HG03103 (cell line): ENCODE results near the gene TEK.
"Not testable (repeated sequence)": the region's sequence is repeated elsewhere in the genome, so short reads cannot be mapped to it uniquely, and the experiment has no call there.

ENCODE experiments used
- ATAC-seq: cut with Tn5 transposase; IDR thresholded peaks from one replicate; pipeline ENCODE4 v1.9.1; 2021; ENCODE audit warnings: low read depth; ENCODE audit not compliant: unreplicated experiment

The TEK gene

DNA sequence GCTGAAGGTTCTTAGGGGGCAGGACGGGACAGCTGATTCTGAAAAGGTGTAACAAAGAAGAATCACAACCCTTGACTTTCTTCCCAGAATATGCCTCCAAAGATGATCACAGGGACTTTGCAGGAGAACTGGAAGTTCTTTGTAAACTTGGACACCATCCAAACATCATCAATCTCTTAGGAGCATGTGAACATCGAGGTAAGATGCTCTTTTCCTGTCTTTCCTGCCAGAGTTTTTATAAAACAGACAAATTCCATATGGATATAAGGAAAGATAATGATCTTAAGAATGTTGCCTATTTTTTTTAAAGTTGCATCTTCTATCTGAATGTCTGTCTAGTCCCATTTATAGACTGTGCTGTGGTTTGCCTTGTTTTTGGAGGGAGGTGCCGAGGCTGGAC is 100.0 kb downstream of the TEK start:
- no peak for ATAC-seq

DNA sequence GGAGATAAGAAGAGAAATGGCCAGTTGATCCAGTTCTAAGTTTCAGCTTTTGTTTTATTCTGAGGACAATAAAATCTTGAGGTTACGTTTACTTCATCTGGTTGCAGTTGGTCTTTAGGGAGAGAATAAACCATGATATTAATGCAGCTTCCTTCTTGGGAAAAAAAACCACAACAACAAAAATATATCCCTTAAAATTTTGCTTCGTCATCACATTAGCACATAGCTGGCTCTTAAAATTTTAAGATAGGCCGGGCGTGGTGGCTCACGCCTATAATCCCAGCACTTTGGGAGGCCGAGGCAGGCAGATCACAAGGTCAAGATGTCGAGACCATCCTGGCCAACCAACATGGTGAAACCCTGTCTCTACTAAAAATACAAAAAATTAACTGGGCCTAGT is 101.6 kb downstream of the TEK start:
- ATAC-seq = no peak

DNA sequence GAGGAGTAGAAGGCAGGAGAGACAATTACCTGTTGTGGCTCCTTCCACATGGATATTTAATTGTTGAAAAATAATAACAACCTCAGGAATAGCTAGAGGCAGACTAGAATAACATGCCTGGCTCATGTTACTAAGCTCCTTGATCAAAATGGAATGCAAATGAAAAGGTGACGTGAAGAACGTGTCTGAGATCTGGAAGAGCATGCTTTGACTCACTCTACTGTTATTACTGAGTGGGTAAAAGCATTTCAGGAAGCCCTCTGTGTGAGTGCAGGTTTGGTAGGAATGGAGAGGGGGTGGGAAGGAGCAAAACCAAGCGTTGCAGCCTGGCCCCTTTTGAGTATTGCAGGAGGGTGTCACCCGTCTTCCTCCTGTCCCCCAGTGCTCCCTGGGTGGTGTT is 103.2 kb downstream of the TEK start:
- ATAC-seq = no peak

DNA sequence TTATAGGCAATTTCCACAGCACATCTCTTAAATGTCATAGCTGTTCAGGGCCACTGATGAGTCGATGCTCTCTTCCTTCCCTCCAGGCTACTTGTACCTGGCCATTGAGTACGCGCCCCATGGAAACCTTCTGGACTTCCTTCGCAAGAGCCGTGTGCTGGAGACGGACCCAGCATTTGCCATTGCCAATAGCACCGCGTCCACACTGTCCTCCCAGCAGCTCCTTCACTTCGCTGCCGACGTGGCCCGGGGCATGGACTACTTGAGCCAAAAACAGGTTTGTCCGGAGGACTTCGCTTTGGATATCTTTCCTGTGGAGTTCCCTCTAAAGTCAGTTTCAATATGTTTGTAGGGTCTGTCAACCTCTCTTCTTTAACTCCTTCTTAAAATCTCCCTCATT is 103.6 kb downstream of the TEK start:
- ATAC-seq = no peak

DNA sequence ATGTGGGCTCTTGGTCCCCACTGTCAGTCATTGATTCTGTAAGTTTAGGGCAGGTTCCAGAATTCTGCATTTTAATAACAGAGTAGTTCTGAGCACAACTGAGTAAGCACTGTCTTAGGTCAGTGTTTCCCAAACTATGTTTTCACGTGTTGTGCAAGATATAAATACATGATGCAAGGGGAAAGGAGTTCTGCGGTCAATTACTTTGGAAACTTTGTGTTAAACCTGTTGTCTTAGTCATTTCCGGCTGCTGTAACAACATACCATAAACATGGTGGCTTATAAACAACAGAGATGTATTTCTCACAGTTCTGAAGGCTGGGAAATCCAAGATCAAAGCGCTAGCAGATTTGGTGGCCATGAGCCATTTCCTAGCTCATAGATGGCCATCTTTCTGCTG is 118.2 kb downstream of the TEK start:
- ATAC-seq = no peak

DNA sequence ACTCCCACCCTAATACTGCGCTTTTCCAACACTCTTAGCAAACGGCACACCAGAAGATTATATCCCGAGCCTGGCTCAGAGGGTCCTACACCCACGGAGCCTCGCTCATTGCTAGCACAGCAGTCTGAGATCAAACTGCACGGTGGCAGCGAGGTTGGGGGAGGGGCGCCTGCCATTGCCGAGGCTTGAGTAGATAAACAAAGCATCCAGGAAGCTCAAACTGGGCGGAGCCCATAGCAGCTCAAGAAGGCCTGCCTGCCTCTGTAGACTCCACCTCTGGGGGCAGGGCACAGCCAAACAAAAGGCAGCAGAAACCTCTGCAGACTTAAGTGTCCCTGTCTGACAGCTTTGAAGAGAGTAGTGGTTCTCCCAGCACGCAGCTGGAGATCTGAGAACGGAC is 130.6 kb downstream of the TEK start:
- not testable (repeated sequence) for ATAC-seq

DNA sequence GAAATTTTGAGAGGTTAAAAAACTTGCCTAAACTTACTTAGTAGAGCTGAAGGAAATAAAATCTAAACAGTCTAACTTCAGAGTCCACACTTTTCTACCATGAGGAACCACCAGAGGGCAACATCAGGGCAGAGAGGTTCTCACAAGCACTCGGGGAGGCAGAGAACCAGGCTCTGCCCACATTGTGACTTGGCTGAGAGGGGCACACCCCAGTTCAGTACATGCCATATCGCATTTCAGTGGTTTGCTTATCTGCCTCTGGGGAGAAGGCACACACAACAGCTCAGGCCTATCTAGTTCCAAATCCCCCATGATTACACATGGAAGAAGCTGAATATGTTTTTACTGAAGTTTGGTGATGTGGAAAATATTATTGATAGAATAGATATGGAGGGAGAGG is 138.7 kb downstream of the TEK start:
- ATAC-seq = peak; percentile 94

DNA sequence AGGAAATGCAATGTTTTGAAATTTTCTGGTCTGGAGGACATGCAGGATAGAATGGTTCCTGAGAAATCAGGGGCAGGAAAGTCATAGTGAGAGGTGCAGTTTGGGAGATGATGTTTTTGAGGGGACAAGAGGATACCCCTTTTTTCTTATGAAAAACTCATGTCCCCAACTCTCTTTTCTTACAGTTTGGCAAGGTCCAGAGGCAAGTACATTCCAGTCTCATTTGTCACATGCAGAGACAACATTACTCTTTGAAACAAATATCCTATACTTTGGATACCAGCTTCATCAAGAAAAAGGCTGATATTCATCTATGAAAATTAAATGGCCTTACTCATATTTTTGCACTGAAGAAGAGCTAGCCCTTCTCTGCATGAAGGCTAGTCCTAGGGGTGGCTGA is 139.7 kb downstream of the TEK start:
- no peak for ATAC-seq

DNA sequence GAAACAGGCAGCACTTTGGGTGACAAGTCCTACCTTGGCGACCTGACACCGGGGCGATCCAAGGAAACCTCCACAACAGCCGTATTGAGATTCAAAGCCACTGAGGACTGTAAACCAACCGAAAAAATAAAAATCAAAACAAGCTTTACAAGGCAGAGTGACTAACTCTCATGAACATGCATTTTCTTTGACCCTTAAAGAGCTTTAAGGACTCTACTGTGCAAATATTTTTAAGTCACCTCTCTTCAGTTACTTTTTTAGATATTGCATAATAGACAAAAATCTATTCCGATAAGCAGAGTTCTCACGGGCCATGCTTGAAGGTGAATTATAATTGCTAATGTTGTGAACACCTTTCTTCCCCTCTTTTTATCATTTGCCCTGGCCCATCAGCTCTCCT is 149.6 kb downstream of the TEK start:
- no peak for ATAC-seq

DNA sequence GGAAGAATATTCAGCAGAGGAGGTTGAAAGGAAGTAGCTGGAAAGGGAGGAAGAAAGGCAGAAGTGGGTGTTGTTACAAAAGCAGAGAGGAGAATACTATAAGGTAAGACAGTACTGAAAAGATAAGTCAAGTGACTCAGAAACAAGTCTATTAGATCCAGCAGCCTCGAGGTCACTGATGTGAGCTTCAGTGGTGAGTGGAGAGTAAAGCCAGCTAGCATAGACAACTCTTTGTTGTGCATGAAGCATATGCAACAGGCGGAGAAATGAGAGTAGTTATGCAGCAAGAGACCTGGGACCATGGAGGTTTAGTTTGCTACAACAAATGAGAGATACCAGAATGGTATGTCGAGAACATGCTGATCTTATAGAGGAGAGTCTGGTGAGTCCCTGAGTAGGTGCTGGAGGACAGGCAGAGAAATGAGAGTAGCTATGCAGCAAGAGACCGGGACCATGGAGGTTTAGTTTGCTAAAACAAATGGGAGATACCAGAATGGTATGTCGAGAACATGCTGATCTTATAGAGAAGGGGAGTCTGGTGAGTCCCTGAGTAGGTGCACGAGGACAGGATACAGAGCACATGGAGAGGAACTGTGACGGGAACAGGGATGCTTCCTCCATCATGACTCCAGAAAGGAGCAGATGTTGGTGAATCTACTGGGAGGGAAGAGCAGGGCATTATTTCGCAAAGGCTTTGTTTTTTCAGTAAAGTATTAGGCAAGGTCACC is 151.9 kb downstream of the TEK start:
- ATAC-seq = no peak

DNA sequence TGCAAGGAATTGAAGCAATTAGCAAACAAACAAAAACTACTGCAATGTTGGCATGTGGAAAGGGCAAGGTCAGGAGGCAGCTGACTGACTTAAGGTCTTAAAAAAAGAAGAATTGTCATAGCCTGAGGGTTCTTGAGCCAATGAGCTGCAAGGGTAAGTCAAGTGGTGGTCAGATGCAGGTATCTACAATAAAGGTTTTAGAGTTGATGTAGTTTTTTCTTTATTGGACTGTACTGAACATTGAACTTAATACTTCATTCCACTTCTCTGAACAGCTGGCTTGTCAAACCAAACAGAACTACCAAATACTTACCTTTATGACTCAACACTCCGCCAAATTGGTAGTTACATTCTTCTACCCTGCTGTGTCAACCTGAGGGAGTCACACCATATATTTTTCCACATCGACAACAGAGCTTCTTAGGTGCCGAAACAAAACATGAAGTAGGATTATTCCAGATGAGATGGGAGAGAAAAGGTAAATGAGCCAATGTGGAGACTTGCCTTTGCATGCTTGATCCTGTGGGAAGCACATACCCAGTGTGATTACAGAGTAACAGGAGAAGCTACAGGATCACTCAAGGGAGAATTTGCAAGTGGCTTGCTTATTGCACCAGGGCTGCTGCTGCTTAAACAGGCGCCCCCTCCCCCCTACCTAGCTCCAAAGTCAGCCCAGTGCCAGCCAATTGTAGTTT is 152.6 kb downstream of the TEK start:
- no peak for ATAC-seq

DNA sequence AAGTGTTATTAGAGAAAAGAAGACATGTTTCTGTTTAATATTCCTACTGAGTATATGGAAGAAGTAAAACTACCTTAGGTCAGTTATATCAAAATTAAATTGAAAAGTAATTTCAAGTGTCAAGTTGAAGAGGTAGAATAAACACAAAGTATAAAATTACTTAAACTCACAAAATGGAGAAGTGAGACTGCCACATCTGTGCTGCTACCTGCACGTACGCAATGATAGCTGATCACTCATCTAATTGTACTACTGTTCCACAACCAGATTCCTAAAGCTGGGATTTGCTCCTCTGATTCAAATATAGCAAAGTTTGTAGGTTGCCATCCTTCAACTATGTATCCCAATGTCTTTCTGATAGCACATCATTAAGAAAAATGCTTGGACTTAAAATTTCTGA is 163.1 kb downstream of the TEK start:
- no peak for ATAC-seq

DNA sequence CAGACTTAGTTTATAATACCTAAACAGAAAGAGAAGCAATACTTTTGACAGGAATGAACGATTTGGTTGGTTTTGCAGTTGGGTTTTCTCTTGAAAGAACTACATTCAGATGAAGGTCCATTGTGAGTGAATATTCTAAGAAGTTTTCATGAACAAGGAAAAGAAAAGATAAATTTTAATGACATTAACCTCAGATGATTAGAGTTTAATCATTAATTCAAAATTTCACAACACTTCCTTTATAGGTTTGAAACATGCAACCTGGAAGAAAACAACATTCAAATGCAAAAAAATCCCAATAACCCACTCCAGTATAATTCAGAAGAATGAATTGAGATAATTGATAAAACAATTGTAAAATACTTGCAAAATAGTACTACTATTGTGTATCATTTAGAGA is 164.2 kb downstream of the TEK start:
- no peak for ATAC-seq

DNA sequence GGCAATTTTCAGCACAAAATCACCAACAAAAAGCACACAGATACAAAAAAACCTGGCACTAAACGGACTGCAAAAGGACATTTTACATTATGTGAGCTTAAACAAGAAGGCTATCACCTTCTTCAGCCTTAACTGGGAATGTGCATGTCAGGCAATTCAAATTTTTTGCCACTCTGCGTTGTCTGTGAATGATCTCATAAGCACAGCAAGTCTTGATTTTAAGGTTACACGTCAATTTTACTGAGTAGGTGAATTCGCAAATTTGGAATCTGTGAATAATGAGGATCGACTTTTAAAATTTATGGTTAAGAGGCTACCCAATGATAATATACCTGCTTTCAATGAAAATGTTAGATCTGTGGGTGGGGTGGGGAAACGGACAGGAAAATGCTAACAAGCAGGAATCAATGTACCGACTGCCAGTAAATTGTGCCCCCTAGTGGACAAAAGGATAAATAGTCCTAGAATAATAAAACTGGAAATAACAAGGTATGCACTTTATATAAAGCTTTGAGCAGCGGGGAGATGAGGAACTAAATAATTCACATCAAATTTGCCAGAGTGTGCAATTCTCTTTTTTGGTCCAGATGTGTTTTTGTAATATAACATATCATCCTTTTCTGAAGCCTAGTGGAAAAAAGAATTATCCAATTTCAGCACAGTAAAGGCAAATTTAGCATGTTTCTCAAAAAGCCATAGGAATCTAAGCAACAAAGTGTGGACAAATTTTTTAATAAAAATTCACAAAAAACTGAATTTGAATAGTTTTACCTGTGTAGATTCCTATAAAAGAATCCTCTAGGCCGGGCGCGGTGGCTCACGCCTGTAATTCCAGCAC is 167.4 kb downstream of the TEK start:
- ATAC-seq = peak; percentile 57

DNA sequence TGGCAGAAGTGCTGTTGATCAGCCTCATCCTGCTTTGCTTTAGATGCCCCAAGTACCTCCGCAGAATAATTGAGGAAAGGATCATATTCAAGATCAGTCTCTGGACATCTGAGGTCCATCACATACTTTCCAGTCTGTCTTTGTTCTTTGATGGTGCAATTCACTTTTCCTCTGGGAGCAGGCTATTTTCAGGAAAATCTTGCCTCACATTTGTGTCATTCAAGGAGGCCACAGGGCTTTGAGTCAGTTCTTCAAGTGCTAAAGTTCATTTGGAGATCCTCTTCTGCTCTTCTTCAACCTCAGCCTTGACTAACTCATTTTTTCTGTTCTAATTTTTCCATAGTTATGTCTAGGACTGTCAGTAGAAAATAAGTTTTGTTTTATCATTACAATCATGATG is 169.3 kb downstream of the TEK start:
- ATAC-seq = no peak

DNA sequence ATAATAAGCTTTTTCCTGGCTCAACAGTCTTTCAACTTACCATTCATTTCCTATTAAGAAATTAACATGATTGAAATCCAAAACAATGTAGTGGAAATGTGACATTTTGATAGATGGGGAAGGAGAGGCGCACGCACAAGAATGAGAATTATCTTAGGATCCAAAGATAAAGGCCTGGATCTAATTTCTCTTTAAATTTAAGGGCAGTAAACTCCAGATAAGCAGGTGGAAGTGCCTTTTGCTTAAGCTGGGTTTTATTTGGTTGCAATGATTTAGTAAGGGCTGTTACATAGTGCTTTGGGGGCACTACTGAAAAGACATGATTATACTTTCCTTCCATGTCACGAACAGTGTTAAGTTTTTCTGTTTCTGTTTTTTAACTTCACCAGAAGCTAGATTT is 170.6 kb downstream of the TEK start:
- no peak for ATAC-seq
